Endothelial cell of umbilical vein (primary cell): ENCODE results near the gene PPP2R3C. TPM values are rescaled to one million over a fixed set of nuclear protein-coding genes. Genes with fewer than 3 reads are reported as not detected.

Experiments
- BruUV-seq: library from RNA; stranded (reverse); fragments of 400-500 nt; replicated peaks from 2 replicates; lab custom pipeline; 2021; lab: Mats Ljungman, UMichigan
- CTCF ChIA-PET: fragments of 300-600, 350-600 bp; sonication (Branson Sonifier 250); formaldehyde crosslinking; loops from one replicate; lab custom pipeline; 2021; ENCODE audit warnings: antibody characterized with exemption, inconsistent platforms; lab: Charles Lee
- POLR2A ChIA-PET: fragments of 300-600, 350-600 bp; sonication (Branson Sonifier 250); formaldehyde crosslinking; loops from one replicate; lab custom pipeline; 2021; ENCODE audit warnings: antibody characterized with exemption, inconsistent platforms; lab: Charles Lee
- DNase-seq: peaks from one replicate; pipeline ENCODE4 v3.0.0-alpha.2; 2011; ENCODE audit warnings: low read depth, low spot score
- FAIRE-seq: peaks from 2 replicates; lab custom pipeline; 2011; peaks lifted over from hg19 to GRCh38; lab: Jason Lieb, UNC
- H2AFZ ChIP-seq: 2 replicates; pipeline ENCODE4 v1.6.0; 2012; ENCODE audit warnings: low read depth, low read length, control low read depth, inconsistent platforms
- H3K27ac ChIP-seq: 2 replicates; pipeline ENCODE4 v1.5.1; 2011; ENCODE audit warnings: low read depth, mild to moderate bottlenecking, control low read depth, low read length, moderate library complexity; ENCODE audit not compliant: insufficient read depth
- H3K27me3 ChIP-seq, 2 experiments: 2 replicates each; pipeline versions ENCODE4 v1.6.0 to v1.6.1; 2011; ENCODE audit warnings: low read length in 2 of 2, mixed read lengths in 1 of 2; ENCODE audit not compliant: control insufficient read depth in 2 of 2, insufficient read depth in 2 of 2
- H3K36me3 ChIP-seq, 2 experiments: 2 replicates in 1 of 2; 3 replicates in 1 of 2; pipeline ENCODE4 v1.5.1; 2011; ENCODE audit warnings: low read length in 2 of 2, mild to moderate bottlenecking in 1 of 2, moderate library complexity in 1 of 2; ENCODE audit not compliant: control insufficient read depth in 2 of 2, insufficient read depth in 2 of 2; ENCODE audit errors: extremely low read depth in 1 of 2
- H3K4me1 ChIP-seq: 3 replicates; pipeline ENCODE4 v1.5.1; 2011; ENCODE audit warnings: mild to moderate bottlenecking, low read length; ENCODE audit not compliant: control insufficient read depth, insufficient read depth; ENCODE audit errors: extremely low read depth
- H3K4me2 ChIP-seq: 2 replicates; pipeline ENCODE4 v1.6.1; 2011; ENCODE audit warnings: low read length, control low read depth, mixed read lengths; ENCODE audit not compliant: insufficient read depth
- H3K4me3 ChIP-seq, 3 experiments: fragments of 200-600 bp in 1 of 3; sonication (generic), shearing (Covaris generic) in 1 of 3; replicated peaks in 1 of 3; 2 replicates each; pipeline ENCODE4 v1.5.1; 2011 to 2016; ENCODE audit warnings: control low read depth in 3 of 3, low read length in 3 of 3, mild to moderate bottlenecking in 2 of 3, inconsistent platforms in 1 of 3, low read depth in 1 of 3, moderate library complexity in 1 of 3; ENCODE audit not compliant: insufficient read depth in 1 of 3
- H3K79me2 ChIP-seq: 2 replicates; pipeline ENCODE4 v1.6.0; 2012; ENCODE audit warnings: low read length, inconsistent platforms; ENCODE audit not compliant: control insufficient read depth, insufficient read depth
- H3K9ac ChIP-seq: replicated peaks from 2 replicates; pipeline ENCODE3; 2011; ENCODE audit warnings: low read length, control low read depth; ENCODE audit not compliant: insufficient read depth; ENCODE audit errors: extremely low read depth
- H3K9me1 ChIP-seq: replicated peaks from 3 replicates; pipeline ENCODE4 v1.6.0; 2011; ENCODE audit warnings: mild to moderate bottlenecking, low read length; ENCODE audit not compliant: control insufficient read depth, insufficient read depth; ENCODE audit errors: extremely low read depth
- H3K9me3 ChIP-seq: replicated peaks from 2 replicates; pipeline ENCODE4 v1.5.1; 2012; ENCODE audit warnings: low read length, inconsistent platforms; ENCODE audit not compliant: control insufficient read depth, insufficient read depth
- H4K20me1 ChIP-seq: replicated peaks from 2 replicates; pipeline ENCODE3; 2011; ENCODE audit warnings: mild to moderate bottlenecking, low read length; ENCODE audit not compliant: control insufficient read depth, insufficient read depth; ENCODE audit errors: extremely low read depth
- EZH2 ChIP-seq: IDR thresholded peaks from 2 replicates; pipeline ENCODE4 v1.6.1; 2012; ENCODE audit warnings: borderline replicate concordance, low read depth, mild to moderate bottlenecking, moderate library complexity, low read length, inconsistent platforms; ENCODE audit not compliant: severe bottlenecking
- FOS ChIP-seq: IDR thresholded peaks from 2 replicates; pipeline ENCODE4 v1.6.1; 2011; ENCODE audit warnings: mild to moderate bottlenecking, low read length, moderate library complexity, borderline replicate concordance; ENCODE audit not compliant: insufficient read depth
- GATA2 ChIP-seq: IDR thresholded peaks from 2 replicates; pipeline ENCODE4 v1.7.0; 2011; ENCODE audit warnings: low read depth, mild to moderate bottlenecking, moderate library complexity, mixed read lengths, low read length; ENCODE audit not compliant: insufficient read length, insufficient read depth
- JUN ChIP-seq: IDR thresholded peaks from 2 replicates; pipeline ENCODE4 v1.6.1; 2011; ENCODE audit warnings: borderline replicate concordance, low read depth; ENCODE audit not compliant: insufficient read length, insufficient read depth
- MYC ChIP-seq: IDR thresholded peaks from one replicate; pipeline ENCODE4 v1.6.1; 2011; ENCODE audit warnings: mild to moderate bottlenecking, low read depth, low read length
- POLR2A ChIP-seq: IDR thresholded peaks from 2 replicates; pipeline ENCODE4 v1.6.1; 2012; ENCODE audit warnings: low read depth, mild to moderate bottlenecking, control low read depth, low read length
- POLR2AphosphoS5 ChIP-seq: IDR thresholded peaks from 2 replicates; pipeline ENCODE4 v1.6.1; 2012; ENCODE audit warnings: low read depth, mild to moderate bottlenecking, control low read depth, low read length, moderate library complexity; ENCODE audit not compliant: insufficient read depth
- dilution Hi-C: fragments of 300-500 bp; cut with MboI; formaldehyde crosslinking; loops from one replicate; pipeline ENCODE4 v1.15.0; 2019; ENCODE audit warnings: low sequenced_read_pairs; ENCODE audit not compliant: extremely low pct_ligation_motif_present
- intact Hi-C: fragments of 100-400 bp; cut with micrococcal nuclease; formaldehyde crosslinking; loops from one replicate; pipeline ENCODE4 v1.10.0; 2022
- polyA plus RNA-seq, 4 experiments: library from polyadenylated mRNA; depleted of rRNA in 3 of 4; stranded (reverse) in 3 of 4; unstranded in 1 of 4; fragments of >200 nt; gene quantifications; 2 replicates each; pipeline versions ENCODE4 v1.2.1 to v1.2.3, GENCODE V29; 2011 to 2012; ENCODE audit warnings: missing spikeins in 1 of 4
- total RNA-seq: library from RNA; stranded (reverse); gene quantifications from 2 replicates; pipeline ENCODE4 v1.2.3, GENCODE V29; 2021
- TF ChIP-seq, protein P1 (sequence below): IDR thresholded peaks from 2 replicates; pipeline ENCODE4 v1.6.1; 2011; ENCODE audit not compliant: insufficient read depth, insufficient read length
- TF ChIP-seq, protein P2 (sequence below), 2 donors: IDR thresholded peaks; 1 replicate in 1 of 2; 2 replicates in 1 of 2; pipeline ENCODE4 v1.5.1; 2011; ENCODE audit warnings: low read length in 2 of 2, mild to moderate bottlenecking in 2 of 2, moderate library complexity in 2 of 2, control low read depth in 1 of 2, inconsistent platforms in 1 of 2, low read depth in 1 of 2; ENCODE audit not compliant: insufficient read depth in 1 of 2; ENCODE audit errors: extremely low read depth in 1 of 2

The PPP2R3C gene
- total and polyA plus RNA-seq, 2 donors (not counting 3 experiments of a cell fraction or from before 2014, with no cell fraction given), result 10.2 to 40.6 TPM

DNA sequence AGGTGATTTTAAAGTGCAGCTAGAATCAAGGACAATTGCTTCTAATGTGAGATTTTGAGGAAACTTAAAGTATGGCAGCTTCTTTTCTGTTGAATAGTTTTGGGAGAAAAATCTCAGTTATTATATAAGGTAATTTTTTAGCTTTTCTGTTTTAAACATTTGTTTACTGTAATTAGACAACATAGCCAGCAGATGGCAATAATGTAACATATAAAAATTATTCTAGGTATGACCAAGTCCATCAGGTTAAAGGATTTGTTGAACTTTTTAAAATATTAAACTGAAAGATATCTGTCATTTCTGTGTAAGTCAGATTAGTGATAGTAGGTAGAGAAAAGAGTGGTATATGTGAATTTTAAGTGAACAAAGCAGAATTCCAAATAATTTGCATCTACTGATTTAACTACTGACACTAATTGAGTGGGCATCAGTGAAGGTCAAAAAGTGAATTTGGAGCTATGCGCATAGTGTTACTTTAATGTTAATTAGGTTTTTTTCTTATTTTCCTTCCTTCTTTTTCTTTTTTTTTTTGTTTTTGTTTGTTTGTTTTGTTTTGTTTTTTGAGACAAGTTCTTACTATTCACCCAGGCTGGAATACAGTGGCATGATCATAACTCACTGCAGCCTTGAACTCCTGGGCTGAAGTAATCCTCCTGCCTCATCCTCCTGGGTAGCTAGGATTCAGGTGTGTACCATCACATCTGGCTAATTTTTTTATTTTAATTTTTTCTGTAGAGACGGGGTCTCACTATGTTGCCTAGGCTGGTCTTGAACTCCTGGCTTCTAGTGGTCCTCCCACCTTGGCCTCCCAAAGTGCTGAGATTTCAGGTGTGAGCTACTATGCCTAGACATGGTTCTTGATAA, 19.2 kb upstream of the PPP2R3C start:
- FAIRE-seq, result peak; percentile 69
- intact Hi-C loops (loop anchor here (1.0 to 2.0 kb wide), 5 partner anchors 74 to 674 kb away; no protein-coding TSS in a partner anchor), dilution Hi-C loops (no loop called here)
- Histone ChIP-seq H3K36me3 (no peaks in the 10 kb centered on the region), H2AFZ (no peak overlapping the region), H3K4me3 (no peak overlapping the region), H3K4me2 (no peak overlapping the region), H3K9me3 (no peaks in the 10 kb centered on the region), H3K9ac (no peak overlapping the region), H3K27me3 (no peaks in the 10 kb centered on the region), H4K20me1 (no peaks in the 10 kb centered on the region), H3K9me1 (no peaks in the 10 kb centered on the region), H3K27ac (no peak overlapping the region), H3K4me1 (no peaks in the 10 kb centered on the region), H3K79me2 (peaks cover 2% of the 10 kb centered on the region)
- BruUV-seq, result no TSS peak
- peak; percentile 51 for DNase-seq
- ChIA-PET POLR2A (no interaction called here), CTCF (interaction anchor here (0.6 to 4.1 kb wide), 32 partner anchors 10 to 677 kb away, joined by 3 to 66 read pairs (median 5); partner anchors contain the start of genes NFKBIA and PSMA6)
- TF ChIP-seq GATA2, result no peak
- TF ChIP-seq, protein P1, sequence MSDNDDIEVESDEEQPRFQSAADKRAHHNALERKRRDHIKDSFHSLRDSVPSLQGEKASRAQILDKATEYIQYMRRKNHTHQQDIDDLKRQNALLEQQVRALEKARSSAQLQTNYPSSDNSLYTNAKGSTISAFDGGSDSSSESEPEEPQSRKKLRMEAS, result no peak
- no peak for TF ChIP-seq FOS
- no peak for TF ChIP-seq MYC
- TF ChIP-seq POLR2A, result no peak
- TF ChIP-seq JUN, result no peak
- TF ChIP-seq, protein P2, sequence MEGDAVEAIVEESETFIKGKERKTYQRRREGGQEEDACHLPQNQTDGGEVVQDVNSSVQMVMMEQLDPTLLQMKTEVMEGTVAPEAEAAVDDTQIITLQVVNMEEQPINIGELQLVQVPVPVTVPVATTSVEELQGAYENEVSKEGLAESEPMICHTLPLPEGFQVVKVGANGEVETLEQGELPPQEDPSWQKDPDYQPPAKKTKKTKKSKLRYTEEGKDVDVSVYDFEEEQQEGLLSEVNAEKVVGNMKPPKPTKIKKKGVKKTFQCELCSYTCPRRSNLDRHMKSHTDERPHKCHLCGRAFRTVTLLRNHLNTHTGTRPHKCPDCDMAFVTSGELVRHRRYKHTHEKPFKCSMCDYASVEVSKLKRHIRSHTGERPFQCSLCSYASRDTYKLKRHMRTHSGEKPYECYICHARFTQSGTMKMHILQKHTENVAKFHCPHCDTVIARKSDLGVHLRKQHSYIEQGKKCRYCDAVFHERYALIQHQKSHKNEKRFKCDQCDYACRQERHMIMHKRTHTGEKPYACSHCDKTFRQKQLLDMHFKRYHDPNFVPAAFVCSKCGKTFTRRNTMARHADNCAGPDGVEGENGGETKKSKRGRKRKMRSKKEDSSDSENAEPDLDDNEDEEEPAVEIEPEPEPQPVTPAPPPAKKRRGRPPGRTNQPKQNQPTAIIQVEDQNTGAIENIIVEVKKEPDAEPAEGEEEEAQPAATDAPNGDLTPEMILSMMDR (IDR thresholded peaks at IDR 0.05; ENCODE audit: extremely low read depth in 1 of 2, insufficient read depth in 1 of 2, low read depth in 1 of 2, low read length in 2 of 2), result no peak
- TF ChIP-seq POLR2AphosphoS5, result no peak
- TF ChIP-seq EZH2, result no peak
